Right atrium auricular region (tissue), 2 donors: ENCODE measurements around the gene TRIM61. TPM values are rescaled to one million over a fixed set of nuclear protein-coding genes. Genes with fewer than 3 reads are reported as not detected.
"Not testable (repeated sequence)": the region's sequence is repeated elsewhere in the genome, so short reads cannot be mapped to it uniquely, and the experiment has no call there.

Experiments
- DNase-seq: peaks from one replicate; pipeline ENCODE4 v3.0.0-alpha.2; 2019; ENCODE audit warnings: low spot score
- H3K27ac ChIP-seq, 2 donors: fragments of 200-600 bp; sonication (generic); 1 replicate in 1 of 2; 2 replicates in 1 of 2; pipeline ENCODE4 v1.5.1; 2016 to 2019
- H3K27me3 ChIP-seq, 2 donors: fragments of 200-600 bp; sonication (generic); one replicate each; pipeline versions ENCODE4 v1.5.1 to v1.6.0; 2017 to 2019
- H3K36me3 ChIP-seq: fragments of 200-600 bp; sonication (generic); one replicate; pipeline ENCODE4 v1.5.1; 2016
- H3K4me1 ChIP-seq, 2 donors: fragments of 200-600 bp; sonication (generic); one replicate each; pipeline versions ENCODE4 v1.5.1 to v1.6.0; 2017 to 2019
- H3K4me3 ChIP-seq, 2 donors: fragments of 200-600 bp; sonication (generic); 1 replicate in 1 of 2; 2 replicates in 1 of 2; pipeline ENCODE4 v1.5.1; 2017 to 2019; ENCODE audit warnings: mild to moderate bottlenecking in 1 of 2, moderate library complexity in 1 of 2
- H3K9me3 ChIP-seq, 2 donors: fragments of 200-600 bp; sonication (generic); one replicate each; pipeline ENCODE4 v1.5.1; 2019
- total RNA-seq, 2 donors: library from RNA; depleted of rRNA; stranded (reverse); fragments of >200 nt; gene quantifications; one replicate each; pipeline ENCODE4 v1.1.0, GENCODE V29; 2016
- TF ChIP-seq, protein P1 (sequence below), 2 donors: fragments of 200-600 bp; sonication (generic); IDR thresholded peaks; one replicate each; pipeline ENCODE4 v1.5.1; 2019; ENCODE audit warnings: antibody characterized with exemption in 2 of 2

TRIM61 gene
- total RNA-seq, 2 donors from 2014 or later: 0.79 to 1.1 TPM

DNA sequence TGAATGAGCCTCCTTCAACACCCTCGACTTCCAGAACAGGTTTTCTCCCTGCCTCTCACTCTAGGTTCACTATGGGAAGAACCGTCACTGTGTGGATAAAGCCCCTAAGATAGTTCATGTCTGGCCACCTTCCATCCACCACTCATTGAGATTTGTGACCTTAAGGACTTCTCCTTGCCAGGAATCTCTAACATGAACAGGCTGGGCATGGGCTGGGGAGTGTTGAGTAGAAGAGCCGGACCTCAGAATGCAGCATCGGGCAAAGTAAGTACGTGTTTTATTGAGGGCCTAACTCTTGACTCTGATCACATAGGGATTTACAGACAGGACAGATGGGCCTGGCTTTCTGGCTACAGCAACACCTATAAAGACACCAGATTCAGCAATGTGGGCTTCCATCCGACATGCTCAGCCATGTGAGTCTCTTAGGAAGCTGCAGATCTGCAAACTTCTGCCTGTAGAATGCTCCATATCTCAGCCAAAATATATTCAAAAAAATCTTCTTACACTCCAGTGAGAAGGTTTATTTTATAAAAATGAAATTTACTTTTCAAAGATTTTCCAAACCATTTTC is 28.0 kb upstream of the TRIM61 start:
- Histone ChIP-seq H3K36me3 (no peaks in the 10 kb centered on the region), H3K4me1 (no peaks in the 10 kb centered on the region), H3K9me3 (no peaks in the 10 kb centered on the region), H3K27ac (no peak overlapping the region), H3K27me3 (no peaks in the 10 kb centered on the region), H3K4me3 (no peak overlapping the region)
- TF ChIP-seq, protein P1, sequence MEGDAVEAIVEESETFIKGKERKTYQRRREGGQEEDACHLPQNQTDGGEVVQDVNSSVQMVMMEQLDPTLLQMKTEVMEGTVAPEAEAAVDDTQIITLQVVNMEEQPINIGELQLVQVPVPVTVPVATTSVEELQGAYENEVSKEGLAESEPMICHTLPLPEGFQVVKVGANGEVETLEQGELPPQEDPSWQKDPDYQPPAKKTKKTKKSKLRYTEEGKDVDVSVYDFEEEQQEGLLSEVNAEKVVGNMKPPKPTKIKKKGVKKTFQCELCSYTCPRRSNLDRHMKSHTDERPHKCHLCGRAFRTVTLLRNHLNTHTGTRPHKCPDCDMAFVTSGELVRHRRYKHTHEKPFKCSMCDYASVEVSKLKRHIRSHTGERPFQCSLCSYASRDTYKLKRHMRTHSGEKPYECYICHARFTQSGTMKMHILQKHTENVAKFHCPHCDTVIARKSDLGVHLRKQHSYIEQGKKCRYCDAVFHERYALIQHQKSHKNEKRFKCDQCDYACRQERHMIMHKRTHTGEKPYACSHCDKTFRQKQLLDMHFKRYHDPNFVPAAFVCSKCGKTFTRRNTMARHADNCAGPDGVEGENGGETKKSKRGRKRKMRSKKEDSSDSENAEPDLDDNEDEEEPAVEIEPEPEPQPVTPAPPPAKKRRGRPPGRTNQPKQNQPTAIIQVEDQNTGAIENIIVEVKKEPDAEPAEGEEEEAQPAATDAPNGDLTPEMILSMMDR (IDR thresholded peaks at IDR 0.05): no peak
- DNase-seq: no peak

- not testable (repeated sequence) for H3K4me3 ChIP-seq, H3K9me3 ChIP-seq, H3K27me3 ChIP-seq, H3K27ac ChIP-seq, DNase-seq, H3K4me1 ChIP-seq, H3K36me3 ChIP-seq
Observed at GRCh38 chr4:165001957-165002356, 24.5 kb upstream of the TRIM61 start.

DNA sequence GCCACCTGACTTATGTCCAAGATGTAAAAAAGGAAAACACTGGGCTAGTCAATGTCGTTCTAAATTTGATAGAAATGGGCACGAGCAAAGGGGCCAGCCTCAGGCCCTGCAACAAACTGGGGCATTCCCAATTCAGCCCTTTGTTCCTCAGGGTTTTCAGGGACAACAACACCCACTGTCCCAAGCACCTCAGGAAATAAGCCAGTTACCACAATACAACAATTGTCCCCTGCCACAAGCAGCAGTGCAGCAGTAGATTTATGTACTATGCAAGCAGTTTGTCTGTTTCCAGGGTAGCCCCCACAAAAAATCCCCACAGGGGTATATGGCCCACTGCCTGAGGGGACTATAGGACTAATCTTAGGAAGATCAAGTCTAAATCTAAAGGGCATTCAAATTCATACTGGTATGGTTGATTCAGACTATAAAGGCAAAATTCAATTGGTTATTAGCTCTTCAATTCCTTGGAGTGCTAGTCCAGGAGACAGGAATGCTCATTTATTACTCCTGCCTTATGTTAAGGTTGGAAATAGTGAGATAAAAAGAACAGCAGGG is 21.1 kb upstream of the TRIM61 start:
- H3K36me3 ChIP-seq, H3K27ac ChIP-seq: not testable (repeated sequence)

DNA sequence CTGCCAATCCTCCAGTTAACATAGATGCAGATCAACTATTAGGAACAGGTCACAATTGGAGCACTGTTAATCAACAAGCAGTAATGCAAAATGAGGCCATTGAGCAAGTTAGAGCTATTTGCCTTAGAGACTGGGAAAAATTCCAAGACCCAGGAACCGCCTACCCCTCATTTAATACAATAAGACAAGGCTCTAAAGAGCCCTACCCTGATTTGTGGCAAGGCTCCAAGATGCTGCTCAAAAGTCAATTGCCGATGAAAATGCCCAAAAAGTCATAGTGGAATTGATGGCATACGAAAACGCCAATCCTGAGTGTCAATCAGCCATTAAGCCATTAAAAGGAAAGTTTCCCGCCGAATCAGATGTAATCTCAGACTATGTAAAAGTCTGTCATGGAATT is 20.5 kb upstream of the TRIM61 start:
- DNase-seq: no peak
- TF ChIP-seq, protein P1 (IDR thresholded peaks at IDR 0.05): no peak
- no peak overlapping the region for H3K27ac ChIP-seq
- H3K9me3 ChIP-seq: no peaks in the 10 kb centered on the region
- no peaks in the 10 kb centered on the region for H3K4me1 ChIP-seq
- no peaks in the 10 kb centered on the region for H3K27me3 ChIP-seq
- H3K4me3 ChIP-seq: no peak overlapping the region
- no peaks in the 10 kb centered on the region for H3K36me3 ChIP-seq

More for the DNA sequence above, 21.1 kb upstream of the TRIM61 start:
- H3K4me1 ChIP-seq, H3K4me3 ChIP-seq, DNase-seq, H3K27me3 ChIP-seq, H3K9me3 ChIP-seq: not testable (repeated sequence)

DNA sequence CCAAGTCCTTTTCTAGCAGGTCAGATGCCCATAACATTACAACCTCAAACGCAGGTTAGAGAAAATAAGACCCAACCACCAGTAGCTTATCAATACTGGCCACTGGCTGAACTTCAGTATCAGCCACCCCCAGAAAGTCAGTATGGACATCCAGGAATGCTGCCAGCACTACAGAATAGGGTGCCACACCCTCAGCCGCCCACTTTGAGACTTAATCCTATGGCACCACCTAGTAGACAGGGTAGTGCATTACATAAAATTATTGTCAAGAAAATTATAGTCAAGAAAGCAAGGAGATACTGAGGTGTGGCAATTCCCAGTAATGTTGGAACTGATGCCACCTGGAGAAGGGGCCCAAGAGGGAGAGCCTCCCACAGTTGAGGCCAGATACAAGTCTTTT is 19.9 kb upstream of the TRIM61 start:
- Histone ChIP-seq H3K27ac (no peak overlapping the region), H3K4me1 (no peaks in the 10 kb centered on the region), H3K9me3 (no peaks in the 10 kb centered on the region), H3K36me3 (no peaks in the 10 kb centered on the region), H3K27me3 (no peaks in the 10 kb centered on the region), H3K4me3 (no peak overlapping the region)
- TF ChIP-seq, protein P1 (IDR thresholded peaks at IDR 0.05): no peak
- DNase-seq: no peak

DNA sequence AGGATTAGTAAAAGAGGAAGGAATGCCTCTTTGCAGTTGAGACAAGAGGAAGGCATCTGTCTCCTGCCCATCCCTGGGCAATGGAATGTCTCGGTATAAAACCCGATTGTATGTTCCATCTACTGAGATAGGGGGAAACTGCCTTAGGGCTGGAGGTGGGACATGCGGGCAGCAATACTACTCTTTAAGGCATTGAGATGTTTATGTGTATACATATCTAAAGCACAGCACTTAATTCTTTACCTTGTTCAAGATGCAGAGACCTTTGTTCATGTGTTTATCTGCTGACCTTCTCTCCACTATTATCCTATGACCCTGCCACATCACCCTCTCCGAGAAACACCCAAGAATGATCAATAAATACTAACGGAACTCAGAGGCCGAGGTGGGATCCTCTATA is 18.7 kb upstream of the TRIM61 start:
- DNase-seq, H3K36me3 ChIP-seq, H3K9me3 ChIP-seq, H3K4me1 ChIP-seq, H3K27me3 ChIP-seq, H3K27ac ChIP-seq, H3K4me3 ChIP-seq: not testable (repeated sequence)

DNA sequence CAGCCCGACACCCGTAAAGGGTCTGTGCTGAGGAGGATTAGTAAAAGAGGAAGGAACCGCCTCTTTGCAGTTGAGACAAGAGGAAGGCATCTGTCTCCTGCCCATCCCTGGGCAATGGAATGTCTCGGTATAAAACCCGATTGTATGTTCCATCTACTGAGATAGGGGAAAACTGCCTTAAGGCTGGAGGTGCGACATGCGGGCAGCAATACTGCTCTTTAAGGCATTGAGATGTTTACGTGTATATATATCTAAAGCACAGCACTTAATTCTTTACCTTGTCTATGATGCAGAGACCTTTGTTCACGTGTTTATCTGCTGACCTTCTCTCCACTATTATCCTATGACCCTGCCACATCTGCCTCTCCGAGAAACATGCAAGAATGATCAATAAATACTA is 13.3 kb upstream of the TRIM61 start:
- not testable (repeated sequence) for H3K4me1 ChIP-seq, H3K36me3 ChIP-seq, DNase-seq, H3K4me3 ChIP-seq, H3K27ac ChIP-seq, H3K27me3 ChIP-seq, H3K9me3 ChIP-seq

DNA sequence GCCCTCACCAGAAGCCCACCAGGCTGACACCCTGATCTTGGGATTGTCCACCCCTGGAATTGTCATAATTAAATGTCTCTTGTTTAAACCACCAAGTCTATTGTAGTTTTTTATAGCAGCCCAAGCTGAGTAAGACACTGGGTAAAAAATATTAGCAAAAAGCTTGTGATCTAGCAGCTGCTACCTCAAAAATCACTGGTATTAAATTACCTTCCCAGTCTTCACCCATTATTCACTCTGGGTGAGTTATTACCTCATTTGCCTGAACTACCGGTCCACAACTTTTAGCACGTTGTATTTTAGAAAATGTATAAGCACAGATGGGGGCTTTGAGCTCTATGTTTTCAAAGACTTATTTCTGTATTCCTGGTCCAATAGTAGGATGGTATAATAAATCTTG is 12.0 kb upstream of the TRIM61 start:
- TF ChIP-seq, protein P1 (IDR thresholded peaks at IDR 0.05): no peak
- no peaks in the 10 kb centered on the region for H3K36me3 ChIP-seq
- no peaks in the 10 kb centered on the region for H3K4me1 ChIP-seq
- H3K4me3 ChIP-seq: no peak overlapping the region
- DNase-seq: no peak
- H3K27ac ChIP-seq: no peak overlapping the region
- no peaks in the 10 kb centered on the region for H3K27me3 ChIP-seq
- H3K9me3 ChIP-seq: peaks cover 0 to 4% of the 10 kb centered on the region in 2 donors

DNA sequence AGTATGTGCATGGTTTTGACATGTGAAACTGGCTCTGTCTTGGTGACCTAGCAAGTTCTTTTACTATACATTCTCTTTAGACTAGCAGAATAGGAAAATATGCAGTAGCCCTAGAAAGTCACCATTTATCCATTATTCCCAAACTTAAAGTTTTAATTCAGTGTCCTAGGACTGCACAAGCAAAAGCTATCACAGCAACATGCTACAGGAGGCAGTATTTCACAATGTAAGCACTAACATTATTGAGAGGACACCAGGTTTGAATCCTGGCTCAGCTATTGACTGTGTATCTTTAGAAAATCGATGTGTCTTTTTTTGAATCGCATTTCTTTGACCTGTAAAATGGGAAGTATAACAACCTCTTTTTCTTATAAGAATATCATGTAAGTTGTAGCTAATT is 5.5 kb downstream of the TRIM61 start:
- not testable (repeated sequence) for H3K4me1 ChIP-seq

More for the DNA sequence above, 5.5 kb downstream of the TRIM61 start:
- H3K9me3 ChIP-seq, H3K27me3 ChIP-seq, DNase-seq, H3K4me3 ChIP-seq, H3K27ac ChIP-seq, H3K36me3 ChIP-seq: not testable (repeated sequence)
